ENCODE data around the gene FZR1.

DNA sequence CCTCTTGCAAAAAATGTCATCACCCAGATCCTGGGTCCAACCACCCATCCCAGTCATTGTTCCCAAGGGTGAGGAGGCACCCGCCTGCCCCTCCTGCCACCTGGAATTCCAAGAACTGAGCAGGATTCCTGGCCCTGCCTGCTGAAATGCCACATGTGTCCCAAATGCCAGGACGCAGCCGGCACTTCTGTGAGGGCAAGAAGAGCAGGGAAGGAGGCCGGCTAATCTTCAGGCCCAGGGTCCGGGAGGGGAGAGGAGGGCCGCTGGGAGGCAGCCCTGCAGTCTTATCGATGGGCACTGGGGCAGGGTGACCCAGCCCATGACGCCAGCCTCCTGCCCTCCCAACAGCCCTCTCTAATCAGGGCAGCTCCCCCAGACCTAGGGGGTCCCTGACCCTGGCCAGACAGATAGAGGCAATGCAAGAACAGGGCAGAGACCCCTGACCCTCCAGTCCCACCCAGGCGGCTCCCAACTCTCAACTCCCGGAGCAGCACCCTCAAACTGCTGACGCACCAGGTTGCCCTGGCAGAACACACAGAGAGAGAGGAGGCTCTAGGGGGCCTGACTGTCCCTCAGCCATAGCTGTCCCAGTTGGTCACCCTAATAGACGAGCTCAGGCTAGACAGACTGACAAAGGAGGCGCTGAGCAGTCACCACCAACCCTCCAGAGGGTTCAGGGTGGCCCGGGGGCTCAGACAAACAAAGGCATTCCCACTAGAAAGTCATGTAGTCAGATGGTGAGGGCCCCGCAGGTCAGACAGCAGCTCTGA lies 49.7 kb downstream of the FZR1 start:
- no peak for TF ChIP-seq EZH2 (IDR thresholded peaks at IDR 0.05; ENCODE audit: insufficient read depth, poor library complexity, severe bottlenecking)
- TF ChIP-seq EZH2phosphoT487 (IDR thresholded peaks at IDR 0.05; ENCODE audit: insufficient read depth, low read depth), result no peak
